ENCODE results near the gene PARVB.

PARVB gene

DNA sequence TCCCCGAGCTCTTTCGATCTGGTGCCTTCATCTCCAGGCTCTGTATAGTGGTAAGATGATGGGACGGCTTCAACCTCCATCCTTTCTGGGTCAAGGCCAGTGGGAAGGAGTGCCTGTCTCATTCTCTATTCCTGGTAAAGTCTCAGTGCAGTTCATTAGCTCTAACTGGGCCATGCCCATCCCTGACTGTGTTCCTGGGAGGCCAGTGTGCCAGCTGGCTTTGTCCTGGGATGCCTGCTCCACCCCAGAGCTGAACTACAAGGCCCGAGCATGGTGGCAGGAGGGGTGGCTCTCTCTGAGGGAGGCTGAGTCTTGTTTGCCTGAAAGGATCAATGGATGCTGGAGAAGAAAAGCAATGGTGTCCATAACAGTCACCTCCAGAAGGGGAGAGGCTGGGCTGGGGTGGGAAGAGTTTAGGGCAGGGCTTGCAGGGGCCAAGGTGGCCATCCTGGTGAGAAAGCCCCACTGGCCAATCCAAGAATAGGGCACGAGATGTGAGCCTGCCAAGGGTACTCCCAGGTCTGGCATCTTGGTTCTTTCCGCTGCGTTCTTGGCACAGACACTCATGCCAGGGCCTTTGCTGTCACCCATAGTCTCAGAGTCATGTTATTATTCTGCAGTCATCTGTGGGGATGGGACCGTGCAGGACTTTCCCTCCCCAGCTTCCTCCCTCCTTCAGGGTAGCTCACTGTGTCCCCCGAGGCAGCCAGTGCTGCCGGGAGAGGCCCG lies 60.1 kb downstream of the PARVB start:
- no peak for DNase-seq
- Histone ChIP-seq H3K27ac (ENCODE audit: insufficient read depth, low read length, poor library complexity, severe bottlenecking) (no peak overlapping the region), H3K36me3 (ENCODE audit: control insufficient read depth, insufficient read depth, low read length) (no peaks in the 10 kb centered on the region), H3K4me3 (ENCODE audit: insufficient read depth, low read depth, low read length, poor library complexity, severe bottlenecking) (no peak overlapping the region), H3K9me3 (ENCODE audit: control insufficient read depth, low read length) (no peaks in the 10 kb centered on the region), H3K4me1 (ENCODE audit: control insufficient read depth, insufficient read depth, low read length, poor library complexity, severe bottlenecking) (no peaks in the 10 kb centered on the region), H3K27me3 (replicated peaks; ENCODE audit: control insufficient read depth, insufficient read depth, low read length, poor library complexity, severe bottlenecking) (no peaks in the 10 kb centered on the region)

DNA sequence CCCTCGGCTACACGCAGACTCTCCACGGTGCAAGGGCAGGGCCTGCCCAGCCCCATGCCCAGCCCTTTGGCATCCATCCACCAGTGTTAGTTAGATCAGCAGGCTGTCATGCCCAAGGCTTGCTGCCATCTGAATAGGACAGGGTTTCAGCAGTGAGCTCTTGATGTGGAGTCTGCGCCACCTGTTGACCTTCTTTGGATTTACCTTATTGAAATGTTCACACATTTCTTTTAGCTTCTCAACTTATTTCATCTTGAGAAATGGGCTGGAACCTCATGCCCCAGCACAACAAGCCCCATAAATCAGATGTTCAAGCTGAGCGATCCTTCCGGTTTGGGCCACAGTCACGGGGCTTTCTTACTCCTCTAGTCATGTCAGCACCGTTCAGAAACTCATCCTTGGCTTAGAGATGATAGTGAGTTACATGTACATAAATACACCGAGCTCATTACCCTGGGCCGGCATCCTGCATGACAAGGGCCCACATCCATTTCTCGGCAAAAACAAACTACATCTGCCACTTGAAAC lies 61.7 kb downstream of the PARVB start:
- Histone ChIP-seq H3K27me3 (replicated peaks; ENCODE audit: control insufficient read depth, insufficient read depth, low read length, poor library complexity, severe bottlenecking) (no peaks in the 10 kb centered on the region), H3K27ac (ENCODE audit: insufficient read depth, low read length, poor library complexity, severe bottlenecking) (no peak overlapping the region), H3K9me3 (ENCODE audit: control insufficient read depth, low read length) (no peaks in the 10 kb centered on the region), H3K4me3 (ENCODE audit: insufficient read depth, low read depth, low read length, poor library complexity, severe bottlenecking) (no peak overlapping the region), H3K36me3 (ENCODE audit: control insufficient read depth, insufficient read depth, low read length) (no peaks in the 10 kb centered on the region), H3K4me1 (ENCODE audit: control insufficient read depth, insufficient read depth, low read length, poor library complexity, severe bottlenecking) (no peaks in the 10 kb centered on the region)
- no peak for DNase-seq

DNA sequence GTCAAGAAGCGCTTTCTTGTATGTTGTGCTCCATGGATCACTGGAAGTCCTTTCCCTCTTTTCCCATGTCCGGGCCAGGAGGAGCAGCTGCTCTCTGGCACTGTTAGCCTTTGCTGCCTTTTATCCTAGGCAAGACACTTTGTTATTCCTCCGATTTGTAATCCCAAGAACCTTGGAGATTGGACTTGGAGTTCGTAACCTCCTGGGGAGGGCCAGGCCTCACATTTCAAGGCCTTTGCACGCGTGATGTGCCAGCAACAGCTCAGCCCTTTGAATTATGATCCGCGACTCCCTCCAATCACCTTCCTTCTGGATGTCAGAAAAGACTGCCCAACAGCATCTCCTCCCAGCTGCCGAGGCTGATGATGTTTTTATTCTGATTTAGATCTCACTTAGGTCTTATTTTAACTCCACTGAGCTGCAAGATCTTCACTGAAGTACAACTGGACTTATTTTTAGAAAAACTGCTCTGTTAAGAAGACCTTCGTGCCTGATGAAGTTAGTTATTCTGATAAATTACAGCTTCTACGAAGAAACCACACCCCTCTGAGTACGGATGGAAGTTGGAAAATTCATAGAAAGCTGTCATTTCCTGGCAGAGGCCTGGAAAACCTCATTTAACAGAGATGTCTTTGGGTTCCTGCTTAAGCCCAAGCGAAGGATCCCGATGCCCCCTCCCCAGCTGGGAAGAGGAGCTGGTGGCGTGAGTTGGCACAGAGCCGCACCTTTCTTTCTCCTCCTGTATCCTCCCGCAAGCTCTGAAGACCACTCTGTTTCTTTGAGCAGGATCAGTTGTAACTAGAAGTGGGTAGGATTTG lies 62.4 kb downstream of the PARVB start:
- Histone ChIP-seq H3K4me3 (ENCODE audit: insufficient read depth, low read depth, low read length, poor library complexity, severe bottlenecking) (no peak overlapping the region), H3K4me1 (ENCODE audit: control insufficient read depth, insufficient read depth, low read length, poor library complexity, severe bottlenecking) (no peaks in the 10 kb centered on the region), H3K27ac (ENCODE audit: insufficient read depth, low read length, poor library complexity, severe bottlenecking) (no peak overlapping the region), H3K36me3 (ENCODE audit: control insufficient read depth, insufficient read depth, low read length) (no peaks in the 10 kb centered on the region), H3K27me3 (replicated peaks; ENCODE audit: control insufficient read depth, insufficient read depth, low read length, poor library complexity, severe bottlenecking) (no peaks in the 10 kb centered on the region), H3K9me3 (ENCODE audit: control insufficient read depth, low read length) (no peaks in the 10 kb centered on the region)
- no peak for DNase-seq

DNA sequence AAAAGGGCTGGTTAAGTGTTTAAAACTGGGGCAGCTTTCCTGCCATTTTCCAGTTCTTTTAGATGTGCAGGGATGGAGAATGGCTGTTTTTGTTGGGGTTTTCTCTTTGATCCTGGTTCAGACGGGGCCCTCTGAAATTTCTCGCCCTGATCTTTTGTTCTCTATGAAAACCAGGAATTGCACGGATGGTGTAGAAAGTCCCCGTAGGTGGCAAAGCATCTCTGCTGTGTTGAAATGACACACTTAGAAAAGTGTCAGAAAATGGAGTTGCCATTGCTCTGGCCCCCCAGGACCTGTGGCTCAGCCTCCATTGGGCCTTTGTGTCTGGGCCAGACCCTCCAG lies 63.0 kb downstream of the PARVB start:
- Histone ChIP-seq H3K27ac (ENCODE audit: insufficient read depth, low read length, poor library complexity, severe bottlenecking) (no peak overlapping the region), H3K27me3 (replicated peaks; ENCODE audit: control insufficient read depth, insufficient read depth, low read length, poor library complexity, severe bottlenecking) (no peaks in the 10 kb centered on the region), H3K4me1 (ENCODE audit: control insufficient read depth, insufficient read depth, low read length, poor library complexity, severe bottlenecking) (no peaks in the 10 kb centered on the region), H3K4me3 (ENCODE audit: insufficient read depth, low read depth, low read length, poor library complexity, severe bottlenecking) (no peak overlapping the region), H3K36me3 (ENCODE audit: control insufficient read depth, insufficient read depth, low read length) (no peaks in the 10 kb centered on the region), H3K9me3 (ENCODE audit: control insufficient read depth, low read length) (no peaks in the 10 kb centered on the region)
- DNase-seq, result no peak

DNA sequence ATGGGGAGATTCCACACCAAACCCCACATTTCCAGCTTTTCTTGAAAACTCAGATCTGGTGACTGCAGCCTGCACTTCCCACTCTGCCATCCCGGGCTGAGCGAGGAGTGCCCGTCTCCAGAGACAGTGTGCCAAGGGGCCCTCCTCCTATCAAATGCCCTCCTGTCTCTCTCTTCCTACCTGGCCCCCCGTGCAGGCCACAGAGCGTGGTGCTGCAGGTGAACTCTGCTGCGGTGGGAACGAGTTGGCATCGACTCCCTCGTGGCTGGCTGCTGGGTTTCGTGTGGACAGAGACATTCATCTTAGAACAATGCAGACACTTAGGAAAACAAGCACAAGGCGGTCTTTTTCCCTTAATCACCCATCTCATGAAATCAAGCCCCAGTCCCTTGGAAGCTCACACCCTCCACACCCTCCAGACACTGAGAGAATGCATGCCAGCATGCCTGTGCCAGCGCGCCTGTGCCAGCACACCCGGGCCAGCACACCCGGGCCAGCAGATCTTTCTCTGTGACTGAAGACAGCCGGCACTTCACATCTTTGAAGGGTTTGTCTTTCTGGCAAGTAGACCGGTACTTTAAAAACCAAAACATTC lies 65.0 kb downstream of the PARVB start:
- Histone ChIP-seq H3K36me3 (ENCODE audit: control insufficient read depth, insufficient read depth, low read length) (no peaks in the 10 kb centered on the region), H3K27me3 (replicated peaks; ENCODE audit: control insufficient read depth, insufficient read depth, low read length, poor library complexity, severe bottlenecking) (no peaks in the 10 kb centered on the region), H3K27ac (ENCODE audit: insufficient read depth, low read length, poor library complexity, severe bottlenecking) (no peak overlapping the region), H3K4me1 (ENCODE audit: control insufficient read depth, insufficient read depth, low read length, poor library complexity, severe bottlenecking) (no peaks in the 10 kb centered on the region), H3K4me3 (ENCODE audit: insufficient read depth, low read depth, low read length, poor library complexity, severe bottlenecking) (no peak overlapping the region), H3K9me3 (ENCODE audit: control insufficient read depth, low read length) (no peaks in the 10 kb centered on the region)
- no peak for DNase-seq

DNA sequence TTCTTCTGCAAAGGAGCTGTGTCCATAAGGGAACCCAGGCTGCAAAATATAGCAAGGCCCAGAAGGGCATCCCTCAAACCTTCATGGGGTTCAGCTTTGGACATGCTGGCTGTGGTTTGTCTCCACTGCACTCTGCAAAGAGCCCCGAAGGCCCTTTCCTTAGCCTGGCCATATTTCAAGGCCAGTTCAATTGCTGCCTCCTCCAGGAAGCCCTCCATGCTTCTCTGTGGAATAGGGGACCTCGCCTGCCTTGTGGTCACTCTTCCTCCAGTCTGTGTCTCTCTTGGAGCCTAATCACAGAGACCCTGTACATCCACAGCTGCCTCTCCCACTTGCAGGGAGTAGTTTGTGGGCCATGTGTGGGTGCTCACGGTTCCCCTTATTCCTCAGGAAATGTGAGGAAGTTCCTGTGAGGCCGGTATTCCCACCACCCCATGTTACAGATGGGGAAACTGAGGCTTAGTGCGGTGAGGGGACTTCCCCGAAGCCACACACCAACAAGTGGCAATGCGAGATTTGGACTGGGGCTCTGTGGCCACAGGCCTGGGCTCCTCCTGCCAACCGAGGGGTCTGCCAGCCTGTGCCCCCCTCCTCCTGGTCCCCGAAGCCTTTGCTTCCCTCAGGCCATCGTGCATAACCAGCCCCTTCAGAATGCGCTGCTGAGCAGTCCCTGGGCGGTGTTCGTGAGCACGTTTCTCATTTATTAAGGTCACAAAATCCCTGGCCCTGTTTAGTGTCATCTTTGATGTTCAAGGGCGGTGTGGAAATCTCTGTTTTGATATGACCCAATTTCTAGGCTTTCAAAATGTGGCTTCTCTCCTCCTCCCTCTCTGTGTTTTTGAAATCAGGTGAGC lies 65.8 kb downstream of the PARVB start:
- Histone ChIP-seq H3K27me3 (replicated peaks; ENCODE audit: control insufficient read depth, insufficient read depth, low read length, poor library complexity, severe bottlenecking) (no peaks in the 10 kb centered on the region), H3K27ac (ENCODE audit: insufficient read depth, low read length, poor library complexity, severe bottlenecking) (no peak overlapping the region), H3K4me3 (ENCODE audit: insufficient read depth, low read depth, low read length, poor library complexity, severe bottlenecking) (no peak overlapping the region), H3K4me1 (ENCODE audit: control insufficient read depth, insufficient read depth, low read length, poor library complexity, severe bottlenecking) (no peaks in the 10 kb centered on the region), H3K9me3 (ENCODE audit: control insufficient read depth, low read length) (no peaks in the 10 kb centered on the region), H3K36me3 (ENCODE audit: control insufficient read depth, insufficient read depth, low read length) (no peaks in the 10 kb centered on the region)
- DNase-seq, result no peak

DNA sequence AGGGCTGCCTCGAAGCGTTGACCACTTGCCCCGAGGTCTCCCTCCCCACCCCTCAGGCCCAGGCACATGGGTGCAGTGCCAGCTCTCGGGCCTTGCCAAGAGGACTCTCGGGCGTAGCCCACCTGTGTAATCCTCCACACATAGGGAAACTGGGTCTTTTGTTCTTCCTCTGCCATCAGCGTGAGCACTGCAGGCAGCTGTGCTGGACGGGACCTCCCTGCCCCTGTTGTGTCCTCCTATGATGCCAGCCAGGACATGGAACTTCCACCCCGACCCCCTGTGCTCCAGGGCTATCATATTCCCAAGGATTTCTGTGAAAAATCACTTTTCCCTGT lies 66.4 kb downstream of the PARVB start:
- DNase-seq, result no peak
- Histone ChIP-seq H3K4me1 (ENCODE audit: control insufficient read depth, insufficient read depth, low read length, poor library complexity, severe bottlenecking) (no peaks in the 10 kb centered on the region), H3K27ac (ENCODE audit: insufficient read depth, low read length, poor library complexity, severe bottlenecking) (no peak overlapping the region), H3K27me3 (replicated peaks; ENCODE audit: control insufficient read depth, insufficient read depth, low read length, poor library complexity, severe bottlenecking) (no peaks in the 10 kb centered on the region), H3K36me3 (ENCODE audit: control insufficient read depth, insufficient read depth, low read length) (no peaks in the 10 kb centered on the region), H3K4me3 (ENCODE audit: insufficient read depth, low read depth, low read length, poor library complexity, severe bottlenecking) (no peak overlapping the region), H3K9me3 (ENCODE audit: control insufficient read depth, low read length) (no peaks in the 10 kb centered on the region)

DNA sequence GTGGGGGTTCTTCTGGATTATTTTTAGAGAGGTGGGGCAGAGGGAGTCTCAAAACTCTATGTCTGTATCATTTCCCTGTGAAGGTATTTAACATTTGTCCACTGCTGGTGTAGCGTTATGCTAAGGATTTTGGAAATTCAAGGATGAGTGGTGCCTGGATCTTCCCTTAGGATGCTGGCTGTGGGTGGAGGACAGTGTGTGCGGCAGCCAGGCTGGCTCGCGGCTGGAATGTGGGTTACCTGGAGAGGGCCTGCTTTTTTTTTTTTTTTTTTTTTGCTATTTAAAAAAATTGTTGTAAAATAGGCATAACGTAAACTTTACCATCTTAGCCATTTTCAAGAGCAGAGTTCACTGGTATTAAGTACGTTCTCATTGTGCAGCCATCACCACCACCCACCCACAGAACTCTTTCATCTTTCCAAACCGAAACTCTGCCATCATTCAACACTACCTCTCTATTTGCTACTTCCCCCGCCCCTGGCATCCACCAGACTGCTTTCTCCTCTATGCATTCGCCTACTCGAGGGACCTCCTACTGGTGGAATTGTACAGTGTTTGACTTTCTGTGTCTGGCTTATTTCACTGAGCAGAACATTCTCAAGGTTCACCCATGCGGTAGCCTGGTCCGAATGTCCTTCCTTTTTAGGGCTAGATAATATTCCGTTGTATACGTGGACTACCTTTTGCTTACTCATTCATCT lies 67.1 kb downstream of the PARVB start:
- H3K4me1 ChIP-seq (ENCODE audit: control insufficient read depth, insufficient read depth, low read length, poor library complexity, severe bottlenecking), result no peaks in the 10 kb centered on the region
- H3K27me3 ChIP-seq (replicated peaks; ENCODE audit: control insufficient read depth, insufficient read depth, low read length, poor library complexity, severe bottlenecking), result no peaks in the 10 kb centered on the region
- DNase-seq, result no peak
- H3K9me3 ChIP-seq (ENCODE audit: control insufficient read depth, low read length), result no peaks in the 10 kb centered on the region
- no peak overlapping the region for H3K4me3 ChIP-seq (ENCODE audit: insufficient read depth, low read depth, low read length, poor library complexity, severe bottlenecking)
- H3K36me3 ChIP-seq (ENCODE audit: control insufficient read depth, insufficient read depth, low read length), result no peaks in the 10 kb centered on the region
- no peak overlapping the region for H3K27ac ChIP-seq (ENCODE audit: insufficient read depth, low read length, poor library complexity, severe bottlenecking)

DNA sequence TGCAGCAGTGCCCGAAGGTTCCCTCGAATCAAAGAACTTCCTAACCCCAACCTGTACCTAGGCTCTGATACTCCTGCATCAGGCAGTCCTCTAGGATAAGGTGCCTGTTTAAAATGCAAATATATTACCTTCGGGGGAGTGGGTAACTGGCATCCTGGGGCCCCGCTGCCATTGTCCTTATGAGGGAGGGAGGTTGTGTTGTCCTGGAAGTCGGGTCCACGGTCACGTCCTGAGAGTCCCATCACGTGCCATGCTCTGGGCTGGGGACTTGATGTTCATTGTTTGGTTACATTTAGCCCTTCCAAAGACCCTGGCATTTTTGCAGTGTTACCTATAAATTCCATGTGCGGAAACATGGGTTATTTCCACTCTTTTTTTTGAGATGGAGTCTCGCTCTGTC lies 67.6 kb downstream of the PARVB start:
- no peaks in the 10 kb centered on the region for H3K36me3 ChIP-seq (ENCODE audit: control insufficient read depth, insufficient read depth, low read length)
- no peaks in the 10 kb centered on the region for H3K4me1 ChIP-seq (ENCODE audit: control insufficient read depth, insufficient read depth, low read length, poor library complexity, severe bottlenecking)
- no peak overlapping the region for H3K27ac ChIP-seq (ENCODE audit: insufficient read depth, low read length, poor library complexity, severe bottlenecking)
- DNase-seq, result no peak
- no peak overlapping the region for H3K4me3 ChIP-seq (ENCODE audit: insufficient read depth, low read depth, low read length, poor library complexity, severe bottlenecking)
- no peaks in the 10 kb centered on the region for H3K9me3 ChIP-seq (ENCODE audit: control insufficient read depth, low read length)
- H3K27me3 ChIP-seq (replicated peaks; ENCODE audit: control insufficient read depth, insufficient read depth, low read length, poor library complexity, severe bottlenecking), result no peaks in the 10 kb centered on the region

Data from effector memory CD4-positive, alpha-beta T cell (primary cell).